OCI-LY7 (cell line): ENCODE results near the gene ARL15. TPM values are rescaled to one million over a fixed set of nuclear protein-coding genes. Genes with fewer than 3 reads are reported as not detected.

Experiments used
- BruUV-seq: library from RNA; stranded (reverse); fragments of 400-500 nt; replicated peaks from 2 replicates; lab custom pipeline; 2021; lab: Mats Ljungman, UMichigan
- CTCF ChIA-PET: fragments of 300-600 bp; sonication (Branson Sonifier 250); formaldehyde crosslinking; loops from one replicate; lab custom pipeline; 2022; ENCODE audit warnings: antibody characterized with exemption; ENCODE audit not compliant: unreplicated experiment; lab: Charles Lee
- POLR2A ChIA-PET: fragments of 300-600 bp; sonication (Branson Sonifier 250); formaldehyde crosslinking; loops from one replicate; lab custom pipeline; 2022; ENCODE audit warnings: antibody characterized with exemption; lab: Charles Lee
- DNase-seq: peaks from one replicate; pipeline ENCODE4 v3.0.0-alpha.2; 2015; ENCODE audit warnings: low spot score
- H2AFZ ChIP-seq: fragments of 200-600 bp; sonication (generic), shearing (Covaris generic); 2 replicates; pipeline ENCODE4 v1.6.1; 2014; ENCODE audit warnings: mild to moderate bottlenecking, antibody characterized with exemption, low read length, moderate library complexity
- H3K27ac ChIP-seq: fragments of 200-600 bp; sonication (generic); 2 replicates; pipeline ENCODE4 v1.5.1; 2014; ENCODE audit warnings: mixed run types, low read depth, mild to moderate bottlenecking, moderate library complexity, low read length, inconsistent platforms; ENCODE audit not compliant: poor library complexity, severe bottlenecking
- H3K36me3 ChIP-seq: fragments of 200-600 bp; sonication (generic); 2 replicates; pipeline ENCODE4 v1.6.1; 2014; ENCODE audit warnings: mild to moderate bottlenecking, antibody characterized with exemption, low read length, moderate library complexity, mixed read lengths; ENCODE audit not compliant: insufficient read depth
- H3K4me1 ChIP-seq: fragments of 200-600 bp; sonication (generic); 2 replicates; pipeline ENCODE4 v1.5.1; 2014; ENCODE audit warnings: mild to moderate bottlenecking, low read length; ENCODE audit not compliant: insufficient read depth, poor library complexity, severe bottlenecking
- H3K4me2 ChIP-seq: fragments of 200-600 bp; sonication (generic); 2 replicates; pipeline ENCODE4 v1.6.1; 2014; ENCODE audit warnings: mild to moderate bottlenecking, low read length
- H3K4me3 ChIP-seq: fragments of 200-600 bp; sonication (generic); 2 replicates; pipeline ENCODE4 v1.5.1; 2014; ENCODE audit warnings: mild to moderate bottlenecking, low read depth, low read length; ENCODE audit not compliant: poor library complexity, severe bottlenecking
- H3K79me2 ChIP-seq: fragments of 200-600 bp; sonication (generic); 2 replicates; pipeline ENCODE4 v1.6.1; 2016; ENCODE audit warnings: low read depth, mild to moderate bottlenecking, low read length, moderate library complexity, mixed read lengths; ENCODE audit not compliant: insufficient read depth
- H3K9me2 ChIP-seq: fragments of 200-600 bp; sonication (generic); 2 replicates; pipeline ENCODE4 v1.6.1; 2016; ENCODE audit warnings: mild to moderate bottlenecking, low read length, mixed read lengths; ENCODE audit not compliant: insufficient read depth
- H3K9me3 ChIP-seq: fragments of 200-600 bp; sonication (generic); 2 replicates; pipeline ENCODE4 v1.6.1; 2014; ENCODE audit warnings: mild to moderate bottlenecking, mixed run types, low read length, mixed read lengths
- H4K20me1 ChIP-seq: fragments of 200-600 bp; sonication (generic); 2 replicates; pipeline ENCODE4 v1.6.1; 2014; ENCODE audit warnings: mild to moderate bottlenecking, antibody characterized with exemption, low read length, moderate library complexity, mixed read lengths; ENCODE audit not compliant: insufficient read depth
- EZH2phosphoT487 ChIP-seq: fragments of 200-600 bp; sonication (generic); IDR thresholded peaks from 2 replicates; pipeline ENCODE4 v1.6.1; 2018; ENCODE audit warnings: low read depth, borderline replicate concordance, mild to moderate bottlenecking, mixed run types, antibody characterized with exemption, low read length, moderate library complexity, mixed read lengths
- intact Hi-C: fragments of 100-400 bp; cut with micrococcal nuclease; formaldehyde crosslinking; loops from one replicate; pipeline ENCODE4 v1.10.0; 2022; ENCODE audit not compliant: unreplicated experiment
- total RNA-seq, 2 experiments: library from RNA; depleted of rRNA in 1 of 2; stranded (reverse); fragments of >200 nt in 1 of 2; shearing (Covaris generic) in 1 of 2; gene quantifications; 2 replicates each; pipeline ENCODE4 v1.2.3, GENCODE V29; 2014 to 2022
- TF ChIP-seq, protein P1 (sequence below): fragments of 200-600 bp; sonication (generic); conservative IDR thresholded peaks from 2 replicates; pipeline ENCODE4 v1.5.1; 2014; ENCODE audit warnings: mild to moderate bottlenecking, antibody characterized with exemption, low read length, moderate library complexity, mixed read lengths

ARL15 gene
- total RNA-seq, 2 experiments from 2014 or later, result 18.8 to 24.4 TPM

DNA sequence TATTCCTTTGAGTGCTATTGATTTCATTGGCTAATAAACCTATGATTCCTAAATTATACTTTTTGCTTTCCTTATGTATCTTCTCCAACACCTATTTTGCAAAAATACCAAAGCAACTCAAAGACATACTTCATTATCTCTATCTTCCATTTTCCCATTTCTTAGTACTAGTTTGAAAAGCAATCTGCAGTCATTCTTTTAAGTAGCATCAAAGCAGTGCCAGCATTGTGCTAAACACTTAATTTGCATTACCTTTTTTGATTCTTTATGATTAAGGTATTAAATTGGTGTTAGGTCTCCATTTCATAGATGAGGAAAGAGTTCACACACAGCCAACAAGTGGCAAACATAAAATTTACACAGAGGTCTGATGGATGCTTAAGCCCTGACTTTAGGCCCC lies 330.3 kb downstream of the ARL15 start:
- Histone ChIP-seq H3K36me3 (no peaks in the 10 kb centered on the region), H3K79me2 (no peaks in the 10 kb centered on the region), H2AFZ (no peak overlapping the region), H3K4me1 (no peaks in the 10 kb centered on the region), H3K4me2 (no peak overlapping the region), H3K4me3 (no peak overlapping the region), H3K9me2 (no peaks in the 10 kb centered on the region), H3K9me3 (no peaks in the 10 kb centered on the region), H3K27ac (no peak overlapping the region), H4K20me1 (no peaks in the 10 kb centered on the region; the same call in 1 of the 2 replicates)
- intact Hi-C loops, result no loop called here
- TF ChIP-seq EZH2phosphoT487, result no peak
- TF ChIP-seq, protein P1, sequence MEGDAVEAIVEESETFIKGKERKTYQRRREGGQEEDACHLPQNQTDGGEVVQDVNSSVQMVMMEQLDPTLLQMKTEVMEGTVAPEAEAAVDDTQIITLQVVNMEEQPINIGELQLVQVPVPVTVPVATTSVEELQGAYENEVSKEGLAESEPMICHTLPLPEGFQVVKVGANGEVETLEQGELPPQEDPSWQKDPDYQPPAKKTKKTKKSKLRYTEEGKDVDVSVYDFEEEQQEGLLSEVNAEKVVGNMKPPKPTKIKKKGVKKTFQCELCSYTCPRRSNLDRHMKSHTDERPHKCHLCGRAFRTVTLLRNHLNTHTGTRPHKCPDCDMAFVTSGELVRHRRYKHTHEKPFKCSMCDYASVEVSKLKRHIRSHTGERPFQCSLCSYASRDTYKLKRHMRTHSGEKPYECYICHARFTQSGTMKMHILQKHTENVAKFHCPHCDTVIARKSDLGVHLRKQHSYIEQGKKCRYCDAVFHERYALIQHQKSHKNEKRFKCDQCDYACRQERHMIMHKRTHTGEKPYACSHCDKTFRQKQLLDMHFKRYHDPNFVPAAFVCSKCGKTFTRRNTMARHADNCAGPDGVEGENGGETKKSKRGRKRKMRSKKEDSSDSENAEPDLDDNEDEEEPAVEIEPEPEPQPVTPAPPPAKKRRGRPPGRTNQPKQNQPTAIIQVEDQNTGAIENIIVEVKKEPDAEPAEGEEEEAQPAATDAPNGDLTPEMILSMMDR, result no peak
- POLR2A ChIA-PET, result no interaction called here
- CTCF ChIA-PET, result no interaction called here
- BruUV-seq, result no TSS peak
- DNase-seq, result no peak

- POLR2A ChIA-PET, result no interaction called here
- intact Hi-C loops, result no loop called here
- Histone ChIP-seq H3K4me3 (no peak overlapping the region), H3K79me2 (no peaks in the 10 kb centered on the region), H3K9me2 (no peaks in the 10 kb centered on the region), H4K20me1 (no peaks in the 10 kb centered on the region), H3K4me1 (no peaks in the 10 kb centered on the region), H3K9me3 (no peaks in the 10 kb centered on the region), H3K27ac (no peak overlapping the region), H3K36me3 (no peaks in the 10 kb centered on the region), H2AFZ (no peak overlapping the region), H3K4me2 (no peak overlapping the region)
- TF ChIP-seq EZH2phosphoT487, result no peak
- CTCF ChIA-PET, result no interaction called here
- BruUV-seq, result no TSS peak
- no peak for DNase-seq
Measured at GRCh38 chr5:53974021-53974420, 336.4 kb downstream of the ARL15 start.

GRCh38 chr5:53972314-53972713 lies 338.1 kb downstream of the ARL15 start:
- no peaks in the 10 kb centered on the region for H3K79me2 ChIP-seq
- no peak overlapping the region for H3K4me3 ChIP-seq
- no peaks in the 10 kb centered on the region for H3K9me3 ChIP-seq
- H3K4me2 ChIP-seq, result no peak overlapping the region
- ChIA-PET CTCF (no interaction called here), POLR2A (no interaction called here)
- DNase-seq, result no peak
- no peak overlapping the region for H3K27ac ChIP-seq
- no peak overlapping the region for H2AFZ ChIP-seq
- no peaks in the 10 kb centered on the region for H4K20me1 ChIP-seq
- no peaks in the 10 kb centered on the region for H3K4me1 ChIP-seq
- TF ChIP-seq, protein P1, result no peak
- TF ChIP-seq EZH2phosphoT487, result no peak
- intact Hi-C loops, result no loop called here
- BruUV-seq, result no TSS peak
- H3K9me2 ChIP-seq, result no peaks in the 10 kb centered on the region
- no peaks in the 10 kb centered on the region for H3K36me3 ChIP-seq
